OCI-LY1 (cell line): Measurements from ENCODE around the gene ABHD1.
"Not testable (repeated sequence)": the region's sequence is repeated elsewhere in the genome, so short reads cannot be mapped to it uniquely, and the experiment has no call there.

Experiments used
- H2AFZ ChIP-seq: fragments of 200-600 bp; sonication (generic), shearing (Covaris generic); 2 replicates; pipeline ENCODE4 v1.6.0; 2014; ENCODE audit warnings: antibody characterized with exemption, mild to moderate bottlenecking, low read length
- H3F3A ChIP-seq: fragments of 200-600 bp; sonication (generic), shearing (Covaris generic); 2 replicates; pipeline ENCODE4 v1.6.0; 2014; ENCODE audit warnings: mild to moderate bottlenecking, antibody characterized with exemption, low read length, moderate library complexity; ENCODE audit not compliant: insufficient read depth
- H3K27ac ChIP-seq: fragments of 200-600 bp; sonication (generic); 2 replicates; pipeline ENCODE4 v1.5.1; 2014; ENCODE audit warnings: low read length, mixed run types, mild to moderate bottlenecking, low read depth; ENCODE audit not compliant: poor library complexity, severe bottlenecking
- H3K27me3 ChIP-seq: fragments of 200-600 bp; sonication (generic); 2 replicates; pipeline ENCODE4 v1.6.0; 2014; ENCODE audit warnings: antibody characterized with exemption, mild to moderate bottlenecking, low read length, moderate library complexity; ENCODE audit not compliant: insufficient read depth
- H3K36me3 ChIP-seq: fragments of 200-600 bp; sonication (generic); 2 replicates; pipeline ENCODE4 v1.6.1; 2014; ENCODE audit warnings: mild to moderate bottlenecking, antibody characterized with exemption, low read length, moderate library complexity, mixed read lengths; ENCODE audit not compliant: insufficient read depth
- H3K4me1 ChIP-seq: fragments of 200-600 bp; sonication (generic); 2 replicates; pipeline ENCODE4 v1.5.1; 2014; ENCODE audit warnings: mild to moderate bottlenecking, low read length, moderate library complexity; ENCODE audit not compliant: insufficient read depth, severe bottlenecking
- H3K4me2 ChIP-seq: fragments of 200-600 bp; sonication (generic), shearing (Covaris generic); 2 replicates; pipeline ENCODE4 v1.6.1; 2014; ENCODE audit warnings: low read length
- H3K4me3 ChIP-seq: fragments of 200-600 bp; sonication (generic); 2 replicates; pipeline ENCODE4 v1.5.1; 2014; ENCODE audit warnings: low read length, low read depth, mild to moderate bottlenecking, mixed read lengths; ENCODE audit not compliant: poor library complexity, severe bottlenecking
- H3K79me2 ChIP-seq: fragments of 200-600 bp; shearing (Covaris generic); 2 replicates; pipeline ENCODE4 v1.6.1; 2016; ENCODE audit warnings: mixed run types, low read length, mixed read lengths; ENCODE audit not compliant: insufficient read depth
- H3K9ac ChIP-seq: fragments of 200-600 bp; sonication (generic), shearing (Covaris generic); 2 replicates; pipeline ENCODE4 v1.6.1; 2014; ENCODE audit warnings: mild to moderate bottlenecking, low read length, mixed read lengths
- H3K9me2 ChIP-seq: fragments of 200-600 bp; sonication (generic), shearing (Covaris generic); 2 replicates; pipeline ENCODE4 v1.6.1; 2014; ENCODE audit warnings: low read depth, mild to moderate bottlenecking, low read length, mixed read lengths
- H3K9me3 ChIP-seq: fragments of 200-600 bp; shearing (Covaris generic); 2 replicates; pipeline ENCODE4 v1.6.1; 2014; ENCODE audit warnings: low read length, mixed read lengths
- H4K20me1 ChIP-seq: fragments of 200-600 bp; sonication (generic), shearing (Covaris generic); 2 replicates; pipeline ENCODE4 v1.6.0; 2016; ENCODE audit warnings: mild to moderate bottlenecking, low read length; ENCODE audit not compliant: insufficient read depth
- EZH2 ChIP-seq: fragments of 200-600 bp; sonication (generic), shearing (Covaris generic); IDR thresholded peaks from 2 replicates; pipeline ENCODE4 v1.8.0; 2017; ENCODE audit warnings: borderline replicate concordance, mixed run types, mild to moderate bottlenecking, antibody characterized with exemption, low read length, moderate library complexity, mixed read lengths
- TF ChIP-seq, protein P1 (sequence below): fragments of 200-600 bp; sonication (generic), shearing (Covaris generic); IDR thresholded peaks from 2 replicates; pipeline ENCODE4 v1.5.1; 2017; ENCODE audit warnings: mild to moderate bottlenecking, antibody characterized with exemption, low read length, moderate library complexity, mixed read lengths

The ABHD1 gene

GRCh38 chr2:27117995-27118524 is 5.6 kb upstream of the ABHD1 start:
- Histone ChIP-seq H3K4me3 (peak overlapping the region; percentile 65), H3K27ac (no peak overlapping the region), H3F3A (no peaks in the 10 kb centered on the region), H3K9me2 (no peaks in the 10 kb centered on the region), H4K20me1 (no peaks in the 10 kb centered on the region), H3K4me1 (peaks cover 15% of the 10 kb centered on the region), H3K27me3 (no peaks in the 10 kb centered on the region), H3K4me2 (peak overlapping the region; percentile 74), H3K9ac (peak overlapping the region; percentile 47; the same call in 1 of the 2 replicates), H3K36me3 (no peaks in the 10 kb centered on the region), H3K9me3 (no peaks in the 10 kb centered on the region), H2AFZ (no peak overlapping the region), H3K79me2 (no peaks in the 10 kb centered on the region)
- TF ChIP-seq, protein P1, sequence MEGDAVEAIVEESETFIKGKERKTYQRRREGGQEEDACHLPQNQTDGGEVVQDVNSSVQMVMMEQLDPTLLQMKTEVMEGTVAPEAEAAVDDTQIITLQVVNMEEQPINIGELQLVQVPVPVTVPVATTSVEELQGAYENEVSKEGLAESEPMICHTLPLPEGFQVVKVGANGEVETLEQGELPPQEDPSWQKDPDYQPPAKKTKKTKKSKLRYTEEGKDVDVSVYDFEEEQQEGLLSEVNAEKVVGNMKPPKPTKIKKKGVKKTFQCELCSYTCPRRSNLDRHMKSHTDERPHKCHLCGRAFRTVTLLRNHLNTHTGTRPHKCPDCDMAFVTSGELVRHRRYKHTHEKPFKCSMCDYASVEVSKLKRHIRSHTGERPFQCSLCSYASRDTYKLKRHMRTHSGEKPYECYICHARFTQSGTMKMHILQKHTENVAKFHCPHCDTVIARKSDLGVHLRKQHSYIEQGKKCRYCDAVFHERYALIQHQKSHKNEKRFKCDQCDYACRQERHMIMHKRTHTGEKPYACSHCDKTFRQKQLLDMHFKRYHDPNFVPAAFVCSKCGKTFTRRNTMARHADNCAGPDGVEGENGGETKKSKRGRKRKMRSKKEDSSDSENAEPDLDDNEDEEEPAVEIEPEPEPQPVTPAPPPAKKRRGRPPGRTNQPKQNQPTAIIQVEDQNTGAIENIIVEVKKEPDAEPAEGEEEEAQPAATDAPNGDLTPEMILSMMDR: no peak
- TF ChIP-seq EZH2: no peak

DNA sequence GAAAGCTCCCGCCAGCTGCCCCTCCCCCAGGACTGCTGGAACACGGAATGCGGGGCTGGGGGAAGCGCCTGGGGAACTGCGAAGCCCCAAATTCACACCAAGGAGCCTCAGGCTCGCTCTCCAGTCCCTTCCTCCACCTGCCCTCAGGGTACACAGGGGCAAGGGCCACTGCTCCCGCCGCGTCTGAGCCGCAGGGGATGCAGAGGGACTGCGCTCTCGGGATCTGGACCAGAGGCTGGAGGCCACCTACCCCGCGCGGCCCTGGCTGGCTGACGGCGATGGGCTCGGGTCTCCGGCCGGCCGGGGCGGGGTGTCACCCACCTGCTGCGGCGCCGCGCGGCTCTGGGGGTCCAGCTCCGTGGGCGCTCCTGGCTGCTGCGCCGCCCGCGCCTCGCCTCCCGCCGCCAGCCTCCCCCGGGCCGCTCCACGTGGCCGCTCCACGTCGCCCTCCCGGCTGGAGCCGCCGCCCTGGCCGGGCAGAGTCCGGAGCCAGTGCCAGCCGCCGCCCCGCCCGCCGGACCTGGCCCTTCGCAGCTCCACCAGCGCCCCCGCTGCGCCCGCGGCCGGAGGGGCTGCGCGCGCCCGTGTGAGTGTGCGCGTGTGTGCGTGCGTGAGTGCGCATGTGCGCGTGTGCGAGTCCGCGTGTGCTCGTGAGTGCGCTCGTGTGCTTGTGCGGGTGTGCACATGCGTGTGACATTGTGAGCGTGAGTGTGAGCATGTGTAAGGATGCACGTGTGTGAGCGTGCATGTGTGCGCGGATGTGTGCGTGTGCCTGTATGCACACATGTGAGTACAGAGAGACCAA is 4.9 kb upstream of the ABHD1 start, which contains the start of gene CGREF1:
TSS of gene CGREF1 (minus strand) at position 604 of the 805 bp plus-strand sequence. CDS start 14,762 bp downstream, outside the sequence.
- Histone ChIP-seq H3K4me2 (peak within 1 kb of the TSS; percentile 74), H3K27me3 (no peaks in the 10 kb centered on the region), H3K9me2 (no peaks in the 10 kb centered on the region), H3K79me2 (no peaks in the 10 kb centered on the region), H3K27ac (no peak within 1 kb of the TSS), H3K4me1 (peaks cover 19% of the 10 kb centered on the region), H3F3A (no peaks in the 10 kb centered on the region), H3K9me3 (no peaks in the 10 kb centered on the region), H3K4me3 (peak within 1 kb of the TSS; percentile 65), H3K9ac (peak within 1 kb of the TSS; percentile 47; the same call in 1 of the 2 replicates), H2AFZ (no peak within 1 kb of the TSS), H4K20me1 (no peaks in the 10 kb centered on the region), H3K36me3 (no peaks in the 10 kb centered on the region)
- no peak for TF ChIP-seq EZH2
- TF ChIP-seq, protein P1: no peak

- H3K27ac ChIP-seq, H3K36me3 ChIP-seq, H3F3A ChIP-seq, H3K9me2 ChIP-seq, H4K20me1 ChIP-seq, H3K9me3 ChIP-seq, H3K79me2 ChIP-seq, H2AFZ ChIP-seq, H3K27me3 ChIP-seq: not testable (repeated sequence)
- peak overlapping the region; percentile 47; the same call in 1 of the 2 replicates for H3K9ac ChIP-seq
- peak overlapping the region; percentile 74 for H3K4me2 ChIP-seq
- peak overlapping the region; percentile 65 for H3K4me3 ChIP-seq
- peaks cover 25% of the 10 kb centered on the region for H3K4me1 ChIP-seq
Measured at GRCh38 chr2:27119330-27119670, 4.3 kb upstream of the ABHD1 start.
